NCI-H446 treated with DMSO at 0.1 percent for 48 hours (cell line): ENCODE data around the gene MYO9A.

Experiments used
- DNase-seq: peaks from one replicate; lab custom pipeline; 2025; lab: John Stamatoyannopoulos, UW

The MYO9A gene

GRCh38 chr15:71809346-71809745 is 308.6 kb downstream of the MYO9A start:
- no peak for DNase-seq

GRCh38 chr15:71808311-71809020 is 309.5 kb downstream of the MYO9A start:
- DNase-seq: no peak

GRCh38 chr15:71807691-71808091 is 310.3 kb downstream of the MYO9A start:
- DNase-seq: no peak

GRCh38 chr15:71807125-71807629 is 310.8 kb downstream of the MYO9A start:
- no peak for DNase-seq

GRCh38 chr15:71806452-71806931 is 311.5 kb downstream of the MYO9A start:
- DNase-seq: no peak

- DNase-seq: no peak
Measured at GRCh38 chr15:71804695-71805470, 313.1 kb downstream of the MYO9A start.

- no peak for DNase-seq
Measured at GRCh38 chr15:71804226-71804625, 313.7 kb downstream of the MYO9A start.

- no peak for DNase-seq
Measured at GRCh38 chr15:71802770-71803169, 315.2 kb downstream of the MYO9A start.

GRCh38 chr15:71801935-71802655 is 315.9 kb downstream of the MYO9A start:
- no peak for DNase-seq

- DNase-seq: peak; percentile 26
Measured at GRCh38 chr15:71800835-71801745, 316.9 kb downstream of the MYO9A start.

- no peak for DNase-seq
Measured at GRCh38 chr15:71800190-71800589, 317.8 kb downstream of the MYO9A start.

- DNase-seq: no peak
Measured at GRCh38 chr15:71798641-71799040, 319.3 kb downstream of the MYO9A start.

- no peak for DNase-seq
Measured at GRCh38 chr15:71792521-71792920, 325.4 kb downstream of the MYO9A start.

GRCh38 chr15:71791975-71792374 is 326.0 kb downstream of the MYO9A start:
- no peak for DNase-seq

- no peak for DNase-seq
Measured at GRCh38 chr15:71790081-71790480, 327.9 kb downstream of the MYO9A start.

GRCh38 chr15:71789616-71790015 is 328.3 kb downstream of the MYO9A start:
- no peak for DNase-seq

- no peak for DNase-seq
Measured at GRCh38 chr15:71788646-71789579, 329.0 kb downstream of the MYO9A start.

- no peak for DNase-seq
Measured at GRCh38 chr15:71786673-71787072, 331.3 kb downstream of the MYO9A start.

GRCh38 chr15:71785996-71786395 is 332.0 kb downstream of the MYO9A start:
- no peak for DNase-seq

GRCh38 chr15:71784719-71785118 is 333.2 kb downstream of the MYO9A start:
- no peak for DNase-seq
